Measurements from ENCODE around the gene TAF13.

Gene TAF13, protein sequence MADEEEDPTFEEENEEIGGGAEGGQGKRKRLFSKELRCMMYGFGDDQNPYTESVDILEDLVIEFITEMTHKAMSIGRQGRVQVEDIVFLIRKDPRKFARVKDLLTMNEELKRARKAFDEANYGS

DNA sequence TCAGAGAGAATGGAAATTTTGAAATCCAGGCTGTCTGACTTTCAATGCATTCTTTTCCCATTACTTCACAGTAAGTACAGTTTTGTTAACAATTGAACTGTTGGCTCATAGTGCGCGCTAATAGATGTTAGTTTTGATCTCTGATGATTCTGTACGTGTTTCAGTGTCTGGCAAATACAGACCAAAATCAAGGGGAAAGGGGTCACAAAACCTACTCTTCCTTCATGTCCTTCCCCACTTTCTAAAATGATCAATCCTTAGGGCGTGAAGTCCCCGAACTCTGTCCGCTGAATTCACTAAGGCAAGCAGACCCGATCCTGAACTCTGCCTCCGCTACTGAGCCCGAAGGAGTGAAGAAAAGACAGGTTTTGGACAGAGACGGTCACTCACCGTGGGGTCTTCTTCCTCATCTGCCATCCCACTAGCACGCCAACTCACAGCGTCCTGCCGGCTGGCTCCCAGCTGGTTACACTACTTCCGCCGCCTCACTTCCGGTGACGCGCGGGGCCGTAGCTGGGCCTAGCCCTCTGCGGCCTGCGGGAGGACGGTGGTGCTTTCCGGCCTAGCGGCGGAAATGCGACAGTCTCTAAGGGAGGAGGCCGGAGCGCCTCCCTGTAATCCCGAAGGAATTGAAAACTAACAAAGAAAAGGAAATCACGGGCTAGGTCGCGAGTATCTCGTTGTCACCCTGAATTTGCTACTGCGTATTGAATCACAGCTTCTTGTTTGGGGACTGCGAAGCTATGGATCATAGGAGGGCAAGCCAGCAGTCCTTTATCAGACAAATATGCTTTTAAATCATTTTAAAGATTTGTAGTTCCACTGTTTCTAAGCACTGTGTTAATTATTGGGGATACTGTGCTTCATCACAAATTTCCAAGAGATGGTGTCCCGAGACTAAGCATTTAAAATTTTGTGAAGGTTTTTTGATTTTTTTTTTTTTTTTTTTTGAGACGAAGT lies at the start of gene TAF13:
Gene TAF13 (minus strand): TSS at position 473 of the 960 bp plus-strand sequence. CDS start 56 bp downstream, at position 417.
- peak; percentile 88 for DNase-seq

DNA sequence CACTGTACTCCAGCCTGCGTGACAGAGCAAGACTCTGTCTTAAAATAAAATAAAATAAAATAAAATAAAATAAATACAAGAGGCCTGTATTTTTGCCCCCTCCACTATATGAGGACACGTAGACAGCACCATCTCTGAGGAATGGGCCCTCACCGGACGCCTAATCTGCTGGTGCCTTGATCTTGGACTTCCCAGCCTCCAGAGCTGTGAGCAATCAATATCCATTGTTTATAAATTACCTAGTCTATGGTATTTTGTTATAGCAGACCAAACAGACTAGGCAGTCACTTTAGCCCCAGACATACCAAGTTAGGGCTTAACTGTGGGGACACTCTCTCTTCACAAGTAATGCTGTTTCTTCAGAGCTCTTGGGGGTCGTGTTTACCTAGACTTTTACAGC lies 44.6 kb upstream of the TAF13 start:
- no peak for DNase-seq

DNA sequence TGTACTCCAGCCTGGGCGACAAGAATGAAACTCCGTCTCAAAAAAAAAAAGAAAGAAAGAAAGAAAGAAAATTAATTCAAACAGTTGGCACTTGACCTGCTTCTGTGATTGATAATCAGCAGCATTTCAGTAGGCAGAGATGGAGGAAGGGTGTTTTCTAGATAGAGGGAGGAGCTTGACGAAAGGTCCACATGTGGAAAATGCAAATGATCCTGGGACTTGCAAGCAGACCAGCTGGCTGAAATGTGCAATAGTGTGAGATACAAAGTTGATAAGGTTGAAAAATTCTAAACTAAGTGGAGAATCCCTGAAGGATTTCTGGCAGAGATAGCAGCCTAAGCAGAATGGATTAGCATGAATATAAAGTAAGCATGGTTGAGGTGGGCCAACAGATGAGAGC lies 42.3 kb upstream of the TAF13 start:
- DNase-seq: no peak

DNA sequence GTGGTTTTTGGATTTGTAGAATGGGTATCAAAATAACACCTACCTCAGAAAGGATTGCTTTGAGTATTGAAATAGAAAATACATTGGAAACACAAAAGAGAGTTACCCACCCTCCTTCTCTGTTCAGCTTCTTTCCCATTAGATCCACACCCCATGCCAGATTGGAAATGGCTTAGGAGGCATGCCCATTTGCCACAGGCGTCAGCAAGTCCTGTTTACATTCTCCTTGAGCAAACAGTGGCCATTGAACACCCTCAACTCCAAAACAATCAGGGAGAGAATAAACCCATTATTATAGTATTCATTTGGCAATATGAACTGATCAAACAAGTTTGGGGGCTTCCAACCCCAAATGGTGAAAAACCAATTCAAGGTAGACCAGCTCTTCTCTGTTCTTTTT lies 40.5 kb upstream of the TAF13 start:
- no peak for DNase-seq

DNA sequence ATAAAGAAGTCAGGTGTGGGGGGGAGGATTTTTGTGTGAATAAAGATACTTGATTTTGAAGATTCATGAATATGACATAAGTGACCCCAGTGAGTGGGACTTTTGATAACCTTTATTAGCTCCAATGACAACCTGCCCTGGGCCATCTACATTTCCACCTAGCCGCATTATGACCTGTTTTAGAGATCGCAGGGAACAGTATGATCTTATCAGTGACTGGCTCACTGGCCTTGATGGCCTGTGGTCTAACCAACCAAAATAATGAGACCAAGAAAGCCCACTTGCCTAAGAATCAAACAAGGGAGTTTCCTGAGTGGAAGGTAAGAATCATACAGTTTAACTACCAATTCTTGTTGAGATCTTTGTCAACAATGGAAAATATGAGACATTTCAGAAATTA lies 39.9 kb upstream of the TAF13 start:
- DNase-seq: no peak

DNA sequence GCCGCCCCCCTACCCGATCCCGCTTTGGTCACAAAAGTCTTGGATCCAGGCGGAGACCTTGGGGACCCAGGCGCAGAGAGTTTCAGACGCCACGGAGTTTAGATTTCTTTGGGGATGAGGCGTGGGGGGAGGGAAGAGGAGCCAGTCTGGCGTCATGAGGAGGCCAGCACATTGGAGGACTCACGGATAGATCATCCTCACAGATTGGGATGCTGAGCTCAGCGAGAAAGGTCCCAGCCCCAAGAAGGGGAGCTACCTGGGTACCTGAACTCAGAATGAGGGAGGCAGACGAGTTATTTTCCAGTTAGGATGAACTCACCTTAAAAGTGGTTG lies 38.5 kb upstream of the TAF13 start:
- no peak for DNase-seq

DNA sequence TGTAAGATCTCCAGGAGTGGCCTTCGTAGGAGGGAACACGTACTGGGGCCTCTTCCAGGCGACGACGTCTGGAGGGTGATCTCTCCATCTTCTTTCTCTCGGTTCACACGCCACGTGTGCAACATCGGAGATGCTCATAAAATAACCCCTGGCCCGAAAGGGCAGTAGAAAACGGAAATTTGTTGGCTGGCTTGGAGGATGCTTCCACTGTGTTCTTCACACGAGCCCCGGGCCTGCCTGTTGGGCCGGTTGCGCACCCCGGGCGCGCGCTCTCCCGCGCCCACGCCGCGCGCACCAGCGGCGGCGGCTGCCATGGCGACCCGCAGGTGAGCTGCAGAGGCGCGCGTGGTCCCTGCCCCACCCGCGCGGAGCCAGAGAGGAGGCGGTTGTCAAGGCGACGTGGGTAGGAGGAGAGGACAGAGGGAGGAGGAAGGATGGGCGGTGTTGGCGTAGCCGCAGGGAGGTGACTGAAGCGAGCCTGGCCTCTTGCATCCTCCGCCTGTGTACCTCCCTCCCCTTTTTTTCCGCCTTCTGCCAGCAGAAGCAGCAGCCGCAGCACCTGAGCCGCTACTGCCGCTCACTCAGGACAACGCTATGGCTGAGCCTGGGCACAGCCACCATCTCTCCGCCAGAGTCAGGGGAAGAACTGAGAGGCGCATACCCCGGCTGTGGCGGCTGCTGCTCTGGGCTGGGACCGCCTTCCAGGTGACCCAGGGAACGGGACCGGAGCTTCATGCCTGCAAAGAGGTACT lies 38.0 kb upstream of the TAF13 start, which contains the start of gene ELAPOR1:
Gene ELAPOR1 (plus strand): TSS at position 526 of the 752 bp plus-strand sequence. CDS start 69 bp downstream, at position 595.
- DNase-seq: peak; percentile 94

DNA sequence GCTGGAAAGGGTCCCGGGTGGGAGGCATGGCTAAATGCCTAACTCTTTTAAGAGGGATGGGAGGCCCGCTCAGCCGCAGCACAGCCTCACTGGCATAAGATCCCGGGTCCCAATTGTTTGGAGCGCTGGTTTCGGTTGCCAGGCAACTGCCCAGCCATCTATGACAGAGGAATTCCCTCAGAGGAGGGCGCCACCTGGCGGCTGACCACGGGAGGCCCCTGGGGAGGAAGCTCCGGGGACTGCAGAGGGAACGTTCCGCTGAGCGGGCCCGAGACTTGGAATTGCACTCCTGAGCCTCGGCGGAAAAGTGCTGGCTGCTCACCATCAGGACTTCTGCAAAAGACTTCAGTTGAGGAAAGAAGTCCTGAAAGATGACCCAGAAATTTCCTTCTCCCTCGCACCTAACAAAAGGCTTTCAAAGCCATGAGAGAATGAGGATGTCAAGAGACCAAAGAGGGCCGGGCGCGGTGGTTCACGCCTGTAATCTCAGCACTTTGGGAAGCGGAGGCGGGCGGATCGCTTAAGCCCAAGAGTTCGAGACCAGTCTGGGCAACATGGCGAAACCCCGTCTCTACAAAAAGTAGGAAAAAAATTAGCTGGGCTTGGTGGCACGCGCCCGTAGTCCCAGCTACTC lies 37.0 kb upstream of the TAF13 start:
- peak; percentile 93 for DNase-seq

DNA sequence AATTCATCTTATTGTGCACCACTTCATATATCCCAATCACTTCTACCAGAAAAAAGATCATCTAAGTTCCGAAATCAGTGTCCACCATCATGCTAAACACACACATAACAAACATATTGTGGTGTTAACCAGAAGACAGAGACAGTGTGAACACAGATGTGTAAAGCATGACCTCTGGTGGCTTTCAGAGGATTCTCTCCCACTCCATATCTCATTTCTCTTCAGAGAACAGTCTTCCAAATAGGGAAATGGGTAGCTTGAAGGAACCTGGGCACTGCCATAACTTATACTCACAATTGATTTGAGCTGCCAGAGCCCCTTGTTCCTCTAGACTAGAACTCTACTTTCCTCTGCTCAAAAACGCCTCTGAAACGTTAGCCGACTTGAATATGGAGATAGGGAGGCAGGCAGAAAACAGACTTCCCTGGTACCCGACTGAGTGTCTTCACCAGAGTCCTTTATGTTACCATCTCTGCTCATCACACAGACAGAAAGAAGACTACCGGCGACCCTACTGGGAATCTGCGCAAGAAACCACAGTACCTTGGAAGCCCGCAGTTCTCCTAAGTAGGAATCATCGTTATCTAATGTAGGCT lies 36.4 kb upstream of the TAF13 start:
- DNase-seq: no peak

DNA sequence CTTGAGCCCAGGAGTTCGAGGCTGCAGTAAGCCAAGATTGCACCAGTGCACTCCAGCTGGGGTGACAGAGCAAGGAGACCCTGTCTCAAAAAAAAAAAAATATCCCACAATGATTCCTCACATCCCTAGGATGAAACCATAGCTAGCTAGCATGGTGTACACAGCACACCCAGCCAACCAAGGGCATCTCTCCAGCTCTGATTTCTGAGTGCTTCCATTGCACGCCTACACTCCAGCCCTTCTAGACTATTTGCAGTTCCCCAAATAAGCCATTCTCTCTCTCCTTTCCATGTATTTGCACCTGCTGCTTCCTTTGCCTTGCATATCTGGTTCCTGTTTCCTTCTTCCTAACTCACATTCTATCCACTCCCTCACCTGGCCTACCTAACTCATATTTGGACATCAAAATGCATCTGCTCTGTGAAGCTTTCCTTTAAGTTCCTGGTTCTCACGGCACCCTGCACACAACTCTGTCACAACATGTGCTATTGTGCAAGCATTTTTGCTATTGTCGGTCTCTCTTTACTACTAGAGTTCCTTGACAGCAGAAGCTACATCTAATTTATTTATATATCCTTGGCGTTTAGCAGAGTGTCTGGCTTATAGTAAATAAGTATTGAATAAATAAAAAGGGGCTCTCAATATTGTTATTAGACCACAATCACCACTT lies 35.7 kb upstream of the TAF13 start:
- no peak for DNase-seq

DNA sequence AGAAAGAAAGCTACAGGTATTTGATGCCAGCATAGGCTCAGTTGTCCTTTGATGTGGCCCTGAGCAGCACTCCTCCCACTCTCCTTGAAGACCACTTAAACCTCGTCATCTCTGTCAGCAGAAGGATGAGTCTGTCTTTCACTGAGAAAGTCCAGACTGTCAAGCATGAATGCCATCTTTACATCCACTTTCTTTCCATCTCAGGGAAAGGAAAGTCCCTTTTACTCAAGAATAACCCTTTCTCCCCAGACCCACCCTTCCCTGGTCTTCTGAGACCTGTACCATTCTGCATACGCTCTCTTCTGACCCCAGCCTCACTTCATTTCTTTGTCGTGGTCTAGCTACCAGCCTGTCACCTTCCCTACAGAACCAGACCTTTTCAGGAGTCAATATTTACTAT lies 34.1 kb upstream of the TAF13 start:
- DNase-seq: no peak

DNA sequence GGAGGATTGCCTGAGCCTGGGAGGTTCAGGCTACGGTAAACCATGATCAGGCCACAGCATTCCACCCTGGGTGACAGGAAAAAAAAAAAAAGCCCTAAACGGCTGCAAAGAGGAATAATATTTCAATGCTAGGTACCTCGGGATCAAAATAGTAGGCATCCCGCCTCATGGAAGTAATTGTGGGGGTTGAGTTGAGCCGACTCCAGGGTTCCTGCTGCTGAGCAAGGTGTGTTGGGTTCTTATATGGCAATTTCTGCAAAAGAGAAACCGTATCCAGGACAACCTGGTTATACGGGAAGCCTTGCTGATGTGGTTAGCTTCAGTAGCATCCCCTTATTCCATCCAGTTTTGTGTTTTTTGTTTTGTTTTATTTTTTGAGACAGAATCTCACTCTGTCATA lies 32.0 kb upstream of the TAF13 start:
- no peak for DNase-seq

DNA sequence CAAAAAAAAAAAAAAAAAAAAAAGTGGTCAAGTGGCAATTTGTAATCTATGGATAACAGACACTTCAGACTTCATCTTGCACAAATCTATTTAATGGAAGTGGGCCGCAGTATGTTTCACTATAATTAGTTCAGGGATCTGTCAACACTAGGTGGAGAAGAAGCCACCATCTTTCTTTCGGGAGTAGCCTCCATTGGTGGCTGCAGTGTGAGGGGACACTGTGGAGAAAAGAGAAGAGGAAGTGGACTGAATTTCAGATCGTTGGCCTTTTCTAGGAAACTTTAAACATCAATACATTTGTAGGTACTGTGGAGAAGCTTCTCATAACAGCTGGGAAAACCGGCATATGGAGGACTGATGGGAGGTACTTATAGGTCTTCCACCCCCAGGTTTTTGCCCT lies 30.1 kb upstream of the TAF13 start:
- no peak for DNase-seq

DNA sequence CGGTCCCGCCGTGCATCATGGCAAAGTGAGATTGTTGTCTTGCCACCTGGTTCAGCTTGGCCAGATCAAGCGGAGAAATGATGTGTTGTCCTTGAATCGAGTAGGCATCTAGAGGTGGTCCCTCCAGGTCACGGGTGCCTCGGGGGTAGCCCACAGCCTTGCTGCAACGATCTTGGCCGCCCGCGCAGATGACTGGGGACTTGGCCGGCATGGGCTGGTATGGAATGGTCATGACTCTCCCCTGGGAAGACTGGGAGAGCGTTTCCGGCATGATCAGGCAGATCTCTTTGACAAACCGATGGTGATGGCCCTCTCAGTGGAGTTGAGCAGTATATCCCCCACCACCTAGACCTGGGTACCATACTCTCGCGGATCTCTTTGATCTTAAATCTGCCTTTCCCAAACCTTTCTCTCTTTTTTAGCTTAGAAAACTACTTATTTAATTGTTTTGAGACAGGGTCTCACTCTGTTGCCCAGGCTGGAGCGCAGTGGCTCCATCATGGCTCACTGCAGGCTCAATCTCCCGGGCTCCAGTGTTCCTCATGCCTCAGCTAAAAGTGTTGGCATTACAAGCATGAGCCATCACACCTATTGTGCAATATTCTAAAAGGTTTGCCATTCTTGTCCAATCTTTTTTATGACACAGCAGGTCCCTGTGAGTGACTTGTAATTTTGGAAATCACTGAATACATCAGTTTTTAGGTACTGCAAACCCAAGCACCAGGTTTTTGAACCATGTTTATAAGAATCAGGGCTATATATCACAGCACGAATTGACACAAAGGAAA lies 28.8 kb upstream of the TAF13 start:
- DNase-seq: no peak

DNA sequence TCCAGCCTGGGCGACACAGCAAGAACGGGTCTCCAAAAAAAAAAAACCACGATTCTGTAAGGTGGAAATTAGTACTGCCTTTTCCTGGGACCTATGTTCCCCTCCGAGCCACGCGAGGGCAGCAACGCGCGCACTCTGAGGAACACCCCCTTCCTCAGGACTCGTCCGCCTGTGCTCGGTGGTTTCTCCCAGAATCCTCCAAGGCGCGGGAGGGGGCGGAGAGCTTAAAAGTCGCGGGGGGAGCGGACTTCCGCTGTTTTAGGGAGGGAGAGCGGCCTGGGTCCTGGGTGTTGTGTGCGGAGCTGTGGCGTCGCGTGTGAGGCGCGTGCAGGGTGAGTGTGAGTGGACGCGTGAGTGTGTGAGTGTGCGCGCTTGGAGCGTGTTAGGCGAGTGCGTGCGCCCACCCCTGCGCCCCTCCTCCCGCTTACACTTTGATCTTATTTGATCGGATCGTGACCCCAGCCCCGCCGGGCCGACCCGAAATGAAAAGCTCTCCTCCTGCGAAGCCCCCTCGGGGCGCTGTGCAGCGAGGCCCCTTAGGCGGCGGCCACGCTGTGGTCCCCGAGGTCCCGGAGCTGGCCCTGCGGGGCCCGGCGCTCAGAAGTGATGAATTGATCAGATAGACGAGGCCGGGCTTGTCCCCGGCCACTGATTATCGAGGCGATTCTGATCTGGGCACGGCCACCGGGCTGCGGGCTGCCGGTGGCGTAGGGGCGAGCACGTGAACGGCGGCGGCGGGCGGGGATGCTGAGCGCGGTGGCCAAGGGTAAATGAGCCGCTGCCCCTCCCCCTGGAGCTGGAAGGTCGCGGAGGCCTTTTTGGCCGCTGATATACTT lies 24.4 kb upstream of the TAF13 start:
- peak; percentile 98 for DNase-seq

DNA sequence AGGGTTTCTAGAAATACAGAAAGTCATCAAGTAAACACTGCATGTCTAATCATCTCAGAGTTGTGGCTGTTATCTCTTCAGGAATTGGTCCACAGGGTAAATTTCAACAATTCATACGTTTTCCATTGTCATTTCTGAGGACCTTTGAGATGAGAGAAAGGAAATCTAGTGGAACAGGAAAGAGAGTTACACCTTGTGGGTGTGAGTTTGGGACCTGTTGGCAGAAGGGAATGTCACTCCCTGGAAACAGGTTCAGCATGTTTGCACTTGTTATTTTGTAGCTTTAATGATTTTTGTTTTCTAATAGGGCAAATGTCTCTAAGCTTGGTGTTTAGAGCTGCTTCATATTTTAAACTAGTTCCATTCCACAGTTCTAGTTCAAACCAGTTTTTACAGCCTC lies 20.3 kb upstream of the TAF13 start:
- DNase-seq: no peak

DNA sequence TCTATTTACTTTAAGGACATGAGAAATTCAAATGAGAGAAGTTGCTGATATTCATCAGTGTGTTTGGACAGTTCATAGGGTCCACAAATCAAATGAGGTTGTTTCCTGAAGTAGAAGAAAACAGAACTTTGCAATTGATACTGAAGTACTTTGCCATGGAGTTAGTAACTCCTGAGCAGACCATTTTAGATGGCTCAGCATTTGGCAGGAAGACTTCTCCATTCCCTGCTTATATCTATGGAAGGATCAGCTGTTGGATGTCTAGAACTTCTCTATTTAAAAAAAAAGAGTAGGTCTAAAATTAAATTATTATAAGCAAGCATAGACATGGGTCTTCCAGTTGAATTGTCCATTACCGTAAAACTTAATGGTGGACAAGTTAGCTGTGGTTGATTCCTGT lies 19.8 kb upstream of the TAF13 start:
- no peak for DNase-seq

DNA sequence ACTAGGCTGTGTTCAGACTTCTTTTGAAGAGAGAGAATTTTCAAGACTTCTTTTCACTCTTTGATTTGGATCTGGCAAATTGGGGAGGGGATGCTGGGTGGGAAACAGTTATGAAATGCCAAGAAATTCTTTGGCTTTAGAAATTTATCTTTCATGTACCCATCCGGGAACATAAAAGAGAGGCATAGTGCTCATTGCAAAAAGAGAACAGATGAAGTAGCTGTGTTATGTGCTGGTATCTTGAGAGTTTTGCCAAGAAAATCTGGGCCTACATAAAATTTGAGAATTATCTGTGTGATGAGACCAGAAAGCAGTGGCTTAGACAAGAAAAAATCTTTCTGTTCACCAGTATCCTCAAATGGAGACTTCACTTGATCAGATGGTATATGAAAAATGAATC lies 19.1 kb upstream of the TAF13 start:
- DNase-seq: no peak

DNA sequence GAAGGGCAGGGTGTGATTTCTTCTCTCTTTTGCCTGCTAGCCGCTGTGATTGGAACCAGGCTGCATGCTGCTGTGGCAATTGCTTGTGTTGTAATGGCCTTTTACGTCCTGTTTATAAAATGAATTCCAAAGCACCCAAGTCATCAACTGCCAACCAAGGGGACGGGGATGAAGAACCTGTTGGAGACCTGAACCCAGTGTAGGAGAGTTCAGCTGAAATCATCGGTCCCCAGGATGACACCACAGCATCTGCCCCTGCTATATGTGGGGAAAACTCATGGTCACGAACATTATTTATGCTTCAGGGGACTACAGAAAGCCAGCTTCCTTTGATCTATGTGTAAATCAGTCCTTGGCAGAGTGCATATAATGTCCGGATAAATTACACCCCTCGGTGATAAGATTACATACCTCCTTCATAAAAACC lies 18.6 kb upstream of the TAF13 start:
- DNase-seq: no peak

DNA sequence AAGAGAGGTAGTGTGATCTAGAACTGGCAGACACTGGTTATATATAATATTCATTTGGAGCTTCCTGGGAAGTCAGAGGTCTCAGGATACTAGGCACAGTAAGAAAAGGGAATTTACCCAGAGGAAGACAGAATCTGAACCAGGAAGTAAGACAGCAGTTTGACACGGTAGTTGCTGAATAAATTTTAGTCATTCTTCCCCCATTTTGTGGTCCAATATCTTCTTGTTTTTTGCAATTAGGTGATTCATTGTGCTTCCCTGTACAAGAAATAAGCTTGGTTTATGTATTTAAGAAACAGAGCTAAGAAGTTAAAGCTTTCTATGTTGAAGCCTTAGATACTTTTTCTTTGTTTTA lies 16.0 kb upstream of the TAF13 start:
- no peak for DNase-seq
